HL-60 (cell line): ENCODE measurements around the gene ZNF609.

Experiments
- DNase-seq, 2 experiments: peaks; one replicate each; pipeline ENCODE4 v3.0.0-alpha.2; 2010 to 2020; ENCODE audit warnings: low read depth in 1 of 2, low spot score in 1 of 2
- H3K27ac ChIP-seq: fragments of 250-450 bp; sonication (Bioruptor Pico); replicated peaks from 2 replicates; pipeline ENCODE4 v1.5.1; 2020; ENCODE audit warnings: mild to moderate bottlenecking, moderate library complexity
- H3K27me3 ChIP-seq: fragments of 250-450 bp; sonication (Bioruptor Pico); 2 replicates; pipeline ENCODE4 v1.5.1; 2021; ENCODE audit warnings: mild to moderate bottlenecking, moderate library complexity; ENCODE audit not compliant: insufficient read depth, poor library complexity, severe bottlenecking
- H3K4me3 ChIP-seq: replicated peaks from 2 replicates; pipeline ENCODE4 v1.5.1; 2011; ENCODE audit warnings: mild to moderate bottlenecking, control low read depth, low read length; ENCODE audit not compliant: insufficient read depth
- CTCF ChIP-seq: IDR thresholded peaks from one replicate; pipeline ENCODE4 v1.5.1; 2011; ENCODE audit warnings: low read length, control low read depth, inconsistent platforms; ENCODE audit not compliant: insufficient read depth
- GABPA ChIP-seq: IDR thresholded peaks from 2 replicates; pipeline ENCODE4 v1.6.1; 2012; ENCODE audit warnings: low read depth
- POLR2AphosphoS5 ChIP-seq: IDR thresholded peaks from 2 replicates; pipeline ENCODE4 v1.6.1; 2012; ENCODE audit warnings: low read depth
- REST ChIP-seq: IDR thresholded peaks from 2 replicates; pipeline ENCODE4 v1.6.1; 2012; ENCODE audit warnings: low read depth; ENCODE audit not compliant: insufficient replicate concordance
- SPI1 ChIP-seq: IDR thresholded peaks from 2 replicates; pipeline ENCODE4 v1.6.1; 2012; ENCODE audit warnings: low read depth, mild to moderate bottlenecking, borderline replicate concordance

ZNF609 gene

GRCh38 chr15:64698823-64699222 lies 238.4 kb downstream of the ZNF609 start:
- no peak for TF ChIP-seq SPI1
- no peak for TF ChIP-seq REST
- TF ChIP-seq GABPA = no peak
- TF ChIP-seq CTCF = no peak
- Histone ChIP-seq H3K27me3 (no peaks in the 10 kb centered on the region), H3K27ac (no peak overlapping the region), H3K4me3 (no peak overlapping the region)
- DNase-seq = no peak

GRCh38 chr15:64699751-64700388 lies 239.5 kb downstream of the ZNF609 start:
- DNase-seq = no peak
- TF ChIP-seq CTCF (no peak), GABPA (no peak), REST (no peak), SPI1 (no peak), POLR2AphosphoS5 (no peak)
- no peak overlapping the region for H3K27ac ChIP-seq
- H3K27me3 ChIP-seq = no peaks in the 10 kb centered on the region
- H3K4me3 ChIP-seq = no peak overlapping the region

- TF ChIP-seq REST = no peak
- TF ChIP-seq POLR2AphosphoS5 = no peak
- no peak for TF ChIP-seq CTCF
- TF ChIP-seq GABPA = no peak
Observed at GRCh38 chr15:64701051-64701450, 240.7 kb downstream of the ZNF609 start.

More at GRCh38 chr15:64701051-64701450, 240.7 kb downstream of the ZNF609 start:
- Histone ChIP-seq H3K4me3 (no peak overlapping the region), H3K27me3 (no peaks in the 10 kb centered on the region), H3K27ac (no peak overlapping the region)
- DNase-seq = no peak
